Measurements from ENCODE around the gene MCM6.

MCM6 gene

GRCh38 chr2:135792401-135793150 lies 83.7 kb downstream of the MCM6 start:
- no peak for TF ChIP-seq CTCF (IDR thresholded peaks at IDR 0.05; ENCODE audit: insufficient read depth, low read length, missing control alignments)
- CTCF ChIA-PET, result interaction anchor here (1.0 to 2.1 kb wide), 2 partner anchors 10 to 47 kb away, joined by 3 to 10 read pairs; no protein-coding TSS in a partner anchor
- POLR2A ChIA-PET, result no interaction called here
- no peak overlapping the region for H3K4me3 ChIP-seq (ENCODE audit: low read depth, low read length)
- DNase-seq (ENCODE audit: low read depth, low spot score), result no peak

- DNase-seq (ENCODE audit: low read depth, low spot score), result no peak
- CTCF ChIA-PET, result interaction anchor here (0.9 to 2.1 kb wide), 4 partner anchors 11 to 48 kb away, joined by 3 to 10 read pairs (median 4); no protein-coding TSS in a partner anchor
- no peak for TF ChIP-seq CTCF (IDR thresholded peaks at IDR 0.05; ENCODE audit: insufficient read depth, low read length, missing control alignments)
Measured at GRCh38 chr2:135791418-135792190, 84.6 kb downstream of the MCM6 start.

DNA sequence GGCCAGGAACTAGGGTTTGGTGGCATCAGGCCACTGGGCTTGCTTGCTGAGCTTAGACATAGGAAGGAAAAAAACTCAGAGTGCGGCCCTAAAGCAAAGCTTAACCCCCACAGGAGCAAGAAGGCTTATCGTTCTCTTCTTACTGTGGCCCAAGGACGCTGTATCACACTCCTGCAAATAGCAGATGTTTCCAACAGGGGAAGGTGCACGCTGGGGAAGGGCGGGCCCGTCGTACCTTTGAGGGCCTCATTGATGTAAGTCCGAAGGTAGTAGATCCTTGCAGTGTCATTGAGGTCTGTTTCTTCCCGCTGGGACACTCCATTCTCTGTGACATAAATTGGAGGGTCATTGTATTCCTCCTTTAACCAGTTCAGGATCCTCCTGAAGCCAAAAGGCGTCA lies 85.8 kb downstream of the MCM6 start:
- no peak overlapping the region for H3K4me3 ChIP-seq (ENCODE audit: low read depth, low read length)
- no peak for DNase-seq (ENCODE audit: low read depth, low spot score)
- CTCF ChIA-PET, result no interaction called here
- POLR2A ChIA-PET, result no interaction called here
- no peak for TF ChIP-seq CTCF (IDR thresholded peaks at IDR 0.05; ENCODE audit: insufficient read depth, low read length, missing control alignments)

More at GRCh38 chr2:135791418-135792190, 84.6 kb downstream of the MCM6 start:
- POLR2A ChIA-PET, result no interaction called here
- H3K4me3 ChIP-seq (ENCODE audit: low read depth, low read length), result no peak overlapping the region

Measured in AG04449 (cell line).